ENCODE data around the gene NTM. TPM values are rescaled to one million over a fixed set of nuclear protein-coding genes. Genes with fewer than 3 reads are reported as not detected.

The NTM gene
- total RNA-seq, 3 donors from 2014 or later, result 0.66 to 9.0 (median 1.0) TPM

DNA sequence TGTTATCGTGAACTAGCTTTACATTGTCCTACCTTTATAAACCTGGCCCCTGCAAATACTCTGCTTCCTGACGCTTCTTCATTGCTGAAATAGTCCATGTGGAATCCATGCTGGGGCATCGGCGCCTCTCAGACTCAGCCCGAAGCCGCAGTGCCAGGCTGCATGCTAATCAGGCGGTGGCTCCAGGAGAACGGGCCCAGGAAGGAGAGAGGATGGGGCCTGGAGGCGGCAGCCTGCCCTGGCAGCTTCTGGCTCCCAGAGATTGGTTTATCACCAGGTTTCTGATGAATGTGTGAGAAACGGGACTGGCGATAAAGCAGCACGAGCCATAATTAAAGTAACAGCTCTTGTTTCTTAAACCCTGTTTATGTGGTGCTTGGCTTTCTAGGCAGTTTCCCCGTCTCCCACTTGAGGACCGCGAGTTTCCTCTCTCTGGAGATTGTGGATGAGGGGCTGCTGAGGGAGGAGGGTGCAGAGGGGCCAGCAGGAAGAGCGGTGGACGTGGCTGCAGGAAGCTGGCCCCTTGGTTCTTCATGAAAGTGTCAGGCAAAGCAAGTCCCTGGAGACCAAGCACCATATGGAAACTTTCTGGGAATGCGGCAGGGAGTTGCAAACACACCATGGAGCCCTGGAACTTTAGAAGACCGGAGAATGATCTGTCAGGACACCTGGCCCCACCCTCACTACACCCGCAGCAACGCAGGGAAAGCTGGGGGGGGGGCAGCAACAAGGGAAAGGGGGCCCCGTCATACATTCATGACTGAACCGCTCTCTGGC, 93.4 kb downstream of the NTM start:
- intact Hi-C loops (cut with DNase I; ENCODE audit: low total_unique reads), result no loop called here
- Histone ChIP-seq H3K27ac (no peak overlapping the region), H3K4me3 (no peak overlapping the region), H3K9me3 (no peaks in the 10 kb centered on the region), H3K4me1 (no peaks in the 10 kb centered on the region), H3K27me3 (peaks cover 0 to 16% of the 10 kb centered on the region in 2 donors), H3K36me3 (no peaks in the 10 kb centered on the region)
- TF ChIP-seq POLR2A (IDR thresholded peaks at IDR 0.05) (no peak), POLR2AphosphoS5 (IDR thresholded peaks at IDR 0.05) (no peak)
- TF ChIP-seq, protein P1, sequence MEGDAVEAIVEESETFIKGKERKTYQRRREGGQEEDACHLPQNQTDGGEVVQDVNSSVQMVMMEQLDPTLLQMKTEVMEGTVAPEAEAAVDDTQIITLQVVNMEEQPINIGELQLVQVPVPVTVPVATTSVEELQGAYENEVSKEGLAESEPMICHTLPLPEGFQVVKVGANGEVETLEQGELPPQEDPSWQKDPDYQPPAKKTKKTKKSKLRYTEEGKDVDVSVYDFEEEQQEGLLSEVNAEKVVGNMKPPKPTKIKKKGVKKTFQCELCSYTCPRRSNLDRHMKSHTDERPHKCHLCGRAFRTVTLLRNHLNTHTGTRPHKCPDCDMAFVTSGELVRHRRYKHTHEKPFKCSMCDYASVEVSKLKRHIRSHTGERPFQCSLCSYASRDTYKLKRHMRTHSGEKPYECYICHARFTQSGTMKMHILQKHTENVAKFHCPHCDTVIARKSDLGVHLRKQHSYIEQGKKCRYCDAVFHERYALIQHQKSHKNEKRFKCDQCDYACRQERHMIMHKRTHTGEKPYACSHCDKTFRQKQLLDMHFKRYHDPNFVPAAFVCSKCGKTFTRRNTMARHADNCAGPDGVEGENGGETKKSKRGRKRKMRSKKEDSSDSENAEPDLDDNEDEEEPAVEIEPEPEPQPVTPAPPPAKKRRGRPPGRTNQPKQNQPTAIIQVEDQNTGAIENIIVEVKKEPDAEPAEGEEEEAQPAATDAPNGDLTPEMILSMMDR (IDR thresholded peaks at IDR 0.05), result no peak
- no peak for DNase-seq (ENCODE audit: low spot score in 2 of 2)

DNA sequence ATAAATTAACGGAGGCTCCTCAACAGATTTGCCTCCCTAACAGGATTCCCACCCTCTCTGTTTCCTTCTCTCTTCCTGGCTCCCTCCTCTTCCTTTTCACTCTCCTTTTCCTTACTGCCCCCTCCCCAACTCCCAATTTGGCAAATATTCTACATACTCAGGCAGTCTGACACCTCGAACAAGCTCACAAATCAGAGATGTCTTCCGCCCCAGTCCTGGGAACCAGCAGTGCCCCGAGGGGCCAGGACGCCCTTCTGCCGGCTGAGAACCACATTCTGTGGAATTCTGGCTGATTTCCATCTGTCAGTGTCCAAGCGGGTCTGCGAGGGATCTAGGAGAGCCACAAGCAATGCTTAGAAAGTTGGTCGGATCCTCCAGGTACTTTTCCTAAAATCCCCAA, 94.0 kb downstream of the NTM start:
- DNase-seq (ENCODE audit: low spot score in 2 of 2), result no peak
- no peak overlapping the region for H3K4me3 ChIP-seq
- H3K36me3 ChIP-seq, result no peaks in the 10 kb centered on the region
- no peak overlapping the region for H3K27ac ChIP-seq
- no peaks in the 10 kb centered on the region for H3K4me1 ChIP-seq
- no peak for TF ChIP-seq POLR2AphosphoS5 (IDR thresholded peaks at IDR 0.05)
- TF ChIP-seq, protein P1 (IDR thresholded peaks at IDR 0.05), result no peak
- TF ChIP-seq POLR2A (IDR thresholded peaks at IDR 0.05), result no peak
- intact Hi-C loops (cut with DNase I; ENCODE audit: low total_unique reads), result no loop called here
- H3K9me3 ChIP-seq, result no peaks in the 10 kb centered on the region
- peaks cover 0 to 16% of the 10 kb centered on the region in 2 donors for H3K27me3 ChIP-seq

DNA sequence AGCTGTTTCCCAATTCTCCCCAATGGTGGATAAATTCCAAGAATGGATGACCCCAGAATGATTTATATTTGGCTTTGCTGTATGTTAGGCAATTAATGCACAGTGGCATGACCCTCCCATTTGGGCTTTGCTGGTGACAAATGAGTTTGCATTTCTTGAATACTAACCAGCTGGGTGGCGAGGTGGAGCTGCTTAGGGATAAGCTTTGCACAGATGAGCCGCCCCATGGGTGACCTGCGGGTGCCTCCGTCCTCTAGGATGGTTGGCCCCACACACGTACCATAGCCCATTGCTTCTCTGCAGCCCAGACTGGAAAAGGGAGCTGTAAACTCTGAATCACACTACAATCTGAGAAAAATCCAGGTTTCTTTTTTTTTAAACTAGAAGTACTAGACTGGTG, 94.6 kb downstream of the NTM start:
- H3K4me3 ChIP-seq, result no peak overlapping the region
- H3K36me3 ChIP-seq, result no peaks in the 10 kb centered on the region
- H3K27ac ChIP-seq, result no peak overlapping the region
- peaks cover 0 to 16% of the 10 kb centered on the region in 2 donors for H3K27me3 ChIP-seq
- intact Hi-C loops (cut with DNase I; ENCODE audit: low total_unique reads), result no loop called here
- DNase-seq (ENCODE audit: low spot score in 2 of 2), result no peak
- TF ChIP-seq, protein P1 (IDR thresholded peaks at IDR 0.05), result no peak
- no peak for TF ChIP-seq POLR2A (IDR thresholded peaks at IDR 0.05)
- TF ChIP-seq POLR2AphosphoS5 (IDR thresholded peaks at IDR 0.05), result no peak
- H3K4me1 ChIP-seq, result no peaks in the 10 kb centered on the region
- no peaks in the 10 kb centered on the region for H3K9me3 ChIP-seq

DNA sequence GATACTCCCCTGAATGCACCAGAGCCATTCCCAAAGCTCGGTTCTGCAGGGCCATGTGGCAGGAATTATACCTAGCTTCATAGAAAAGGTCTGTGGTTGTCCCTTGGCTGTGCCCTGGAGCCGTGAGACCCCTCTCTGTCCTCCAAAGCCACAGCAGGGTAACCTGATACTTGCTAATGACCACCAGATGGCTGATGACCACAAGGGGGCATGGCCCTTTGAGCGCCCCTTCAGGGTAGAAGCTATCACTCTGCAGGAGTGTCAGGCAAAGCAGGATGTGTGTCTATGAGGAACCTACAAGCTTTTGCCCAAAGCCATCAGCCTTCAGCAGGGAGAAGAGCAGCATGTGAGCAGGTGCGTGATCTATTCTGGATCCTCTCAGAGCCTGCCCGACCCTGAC, 95.3 kb downstream of the NTM start:
- no peak overlapping the region for H3K4me3 ChIP-seq
- no peaks in the 10 kb centered on the region for H3K9me3 ChIP-seq
- no peak for DNase-seq (ENCODE audit: low spot score in 2 of 2)
- H3K27me3 ChIP-seq, result peaks cover 0 to 22% of the 10 kb centered on the region in 2 donors
- no peaks in the 10 kb centered on the region for H3K36me3 ChIP-seq
- H3K27ac ChIP-seq, result no peak overlapping the region
- no peaks in the 10 kb centered on the region for H3K4me1 ChIP-seq
- intact Hi-C loops (cut with DNase I; ENCODE audit: low total_unique reads), result no loop called here
- no peak for TF ChIP-seq POLR2A (IDR thresholded peaks at IDR 0.05)
- TF ChIP-seq, protein P1 (IDR thresholded peaks at IDR 0.05), result no peak
- no peak for TF ChIP-seq POLR2AphosphoS5 (IDR thresholded peaks at IDR 0.05)

DNA sequence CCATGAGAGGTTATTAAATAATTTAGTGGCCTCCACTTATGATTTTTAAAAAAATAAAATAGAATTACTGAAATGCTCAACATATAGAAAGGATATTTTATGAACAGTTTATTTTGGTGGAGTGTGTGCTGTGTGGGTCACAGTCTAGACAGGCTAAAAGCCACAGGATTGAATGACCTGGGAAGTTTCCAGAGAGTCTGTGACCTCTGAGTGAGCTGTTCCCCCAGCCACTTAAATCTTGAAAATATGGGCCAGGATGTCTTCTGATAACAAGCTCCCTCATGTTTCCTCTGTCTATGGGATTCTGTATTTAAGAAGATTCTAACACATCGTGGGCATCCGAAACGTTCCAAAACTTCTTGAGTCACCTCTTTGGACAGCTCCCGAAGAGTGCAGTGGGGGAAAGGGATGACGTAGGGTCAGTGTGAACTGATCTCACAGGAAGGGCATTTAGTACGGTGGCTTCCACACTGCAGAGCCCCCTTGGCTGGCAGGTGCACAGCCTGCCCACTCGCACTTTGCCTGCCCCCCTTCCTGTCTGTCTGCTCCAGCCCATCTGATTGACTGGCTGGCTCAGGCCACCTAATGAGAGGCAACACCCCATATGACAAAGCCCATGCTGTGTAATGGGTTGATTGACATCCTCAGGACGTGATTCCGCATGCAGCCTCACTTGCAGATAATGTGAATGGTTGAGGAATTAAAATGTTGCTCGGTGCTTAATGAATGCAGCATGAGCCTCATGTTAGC, 97.4 kb downstream of the NTM start:
- Histone ChIP-seq H3K36me3 (no peaks in the 10 kb centered on the region), H3K9me3 (no peaks in the 10 kb centered on the region), H3K4me3 (no peak overlapping the region), H3K27me3 (peaks cover 0 to 22% of the 10 kb centered on the region in 2 donors), H3K27ac (no peak overlapping the region), H3K4me1 (no peaks in the 10 kb centered on the region)
- TF ChIP-seq POLR2A (IDR thresholded peaks at IDR 0.05), result no peak
- TF ChIP-seq POLR2AphosphoS5 (IDR thresholded peaks at IDR 0.05), result no peak
- TF ChIP-seq, protein P1 (IDR thresholded peaks at IDR 0.05), result no peak
- intact Hi-C loops (cut with DNase I; ENCODE audit: low total_unique reads), result no loop called here
- DNase-seq (ENCODE audit: low spot score in 2 of 2), result no peak

Measured in breast epithelium (tissue), 4 donors.